ENCODE measurements around the gene ZFAND3. TPM values are rescaled to one million over a fixed set of nuclear protein-coding genes. Genes with fewer than 3 reads are reported as not detected.

ZFAND3 gene
- total and polyA plus RNA-seq, 2 of the 4 experiments (the other 2 are of a cell fraction), result 10.9 to 26.7 TPM

DNA sequence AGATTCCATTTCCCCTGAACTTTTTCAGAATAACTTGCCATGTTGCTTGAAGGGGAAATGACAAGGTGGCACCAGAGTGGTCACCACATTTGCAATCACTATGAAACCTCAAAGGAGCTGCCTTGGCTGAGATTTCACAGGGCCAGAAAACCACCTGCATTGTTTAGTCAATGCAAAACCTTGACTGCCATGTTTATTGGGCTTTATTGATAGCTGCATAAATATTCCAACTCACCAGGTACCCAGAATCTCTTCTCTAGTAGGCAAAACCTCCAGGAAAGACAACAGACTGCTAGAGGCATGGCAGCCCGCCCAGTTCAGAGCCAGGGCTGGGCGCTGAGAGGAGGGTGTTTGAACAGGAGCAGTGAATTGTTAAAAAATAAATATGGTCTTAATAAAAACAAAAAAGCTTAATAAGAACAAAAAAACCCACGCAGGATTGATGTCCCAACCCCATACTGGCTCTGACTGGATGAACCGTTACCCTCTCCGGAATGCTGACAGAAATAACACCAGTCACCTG, 375.6 kb downstream of the ZFAND3 start:
- no TSS peak for BruUV-seq (replicated peaks)
- in situ Hi-C loops (cut with MboI; ENCODE audit: low sequenced_read_pairs) (no loop called here), dilution Hi-C loops (cut with HindIII; ENCODE audit: low sequenced_read_pairs, unreplicated experiment) (no loop called here)

More for the DNA sequence above, 375.6 kb downstream of the ZFAND3 start:
- no peaks in the 10 kb centered on the region for H3K27me3 ChIP-seq (ENCODE audit: control insufficient read depth, insufficient read depth, low read length)
- no peak overlapping the region for H3K4me3 ChIP-seq (ENCODE audit: insufficient read depth, low read depth, low read length)
- no peak overlapping the region for H2AFZ ChIP-seq (replicated peaks; ENCODE audit: low read length, poor library complexity)
- no peak overlapping the region for H2AK9ac ChIP-seq (replicated peaks; ENCODE audit: low read depth, low read length, poor library complexity)
- no peak overlapping the region for H2AK5ac ChIP-seq (ENCODE audit: low read depth, low read length)
- no peak overlapping the region for H3K27ac ChIP-seq (ENCODE audit: insufficient read depth, low read length)
- H3K23ac ChIP-seq (ENCODE audit: low read depth, low read length), result no peak overlapping the region
- H3K4me1 ChIP-seq (ENCODE audit: control insufficient read depth, insufficient read depth, low read length), result no peaks in the 10 kb centered on the region
- DNase-seq, result no peak
- no peak for ATAC-seq (ENCODE audit: low read depth)
- no peak overlapping the region for H3K18ac ChIP-seq (ENCODE audit: low read depth, low read length)
- TF ChIP-seq, protein P1, sequence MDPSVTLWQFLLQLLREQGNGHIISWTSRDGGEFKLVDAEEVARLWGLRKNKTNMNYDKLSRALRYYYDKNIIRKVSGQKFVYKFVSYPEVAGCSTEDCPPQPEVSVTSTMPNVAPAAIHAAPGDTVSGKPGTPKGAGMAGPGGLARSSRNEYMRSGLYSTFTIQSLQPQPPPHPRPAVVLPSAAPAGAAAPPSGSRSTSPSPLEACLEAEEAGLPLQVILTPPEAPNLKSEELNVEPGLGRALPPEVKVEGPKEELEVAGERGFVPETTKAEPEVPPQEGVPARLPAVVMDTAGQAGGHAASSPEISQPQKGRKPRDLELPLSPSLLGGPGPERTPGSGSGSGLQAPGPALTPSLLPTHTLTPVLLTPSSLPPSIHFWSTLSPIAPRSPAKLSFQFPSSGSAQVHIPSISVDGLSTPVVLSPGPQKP (IDR thresholded peaks at IDR 0.05; ENCODE audit: borderline replicate concordance, low read depth, low read length), result no peak
- TF ChIP-seq NFE2L2 (IDR thresholded peaks at IDR 0.05; ENCODE audit: low read depth, low read length), result no peak
- TF ChIP-seq CEBPB (IDR thresholded peaks at IDR 0.05; ENCODE audit: low read depth, low read length), result no peak
- TF ChIP-seq RFX5 (IDR thresholded peaks at IDR 0.05; ENCODE audit: low read depth, low read length), result no peak
- TF ChIP-seq MAZ (IDR thresholded peaks at IDR 0.05; ENCODE audit: borderline replicate concordance, low read depth, low read length), result no peak
- TF ChIP-seq POLR2A (IDR thresholded peaks at IDR 0.05; ENCODE audit: low read depth, low read length), result no peak
- TF ChIP-seq CHD1 (IDR thresholded peaks at IDR 0.05; ENCODE audit: low read depth, low read length), result no peak
- TF ChIP-seq, protein P2, sequence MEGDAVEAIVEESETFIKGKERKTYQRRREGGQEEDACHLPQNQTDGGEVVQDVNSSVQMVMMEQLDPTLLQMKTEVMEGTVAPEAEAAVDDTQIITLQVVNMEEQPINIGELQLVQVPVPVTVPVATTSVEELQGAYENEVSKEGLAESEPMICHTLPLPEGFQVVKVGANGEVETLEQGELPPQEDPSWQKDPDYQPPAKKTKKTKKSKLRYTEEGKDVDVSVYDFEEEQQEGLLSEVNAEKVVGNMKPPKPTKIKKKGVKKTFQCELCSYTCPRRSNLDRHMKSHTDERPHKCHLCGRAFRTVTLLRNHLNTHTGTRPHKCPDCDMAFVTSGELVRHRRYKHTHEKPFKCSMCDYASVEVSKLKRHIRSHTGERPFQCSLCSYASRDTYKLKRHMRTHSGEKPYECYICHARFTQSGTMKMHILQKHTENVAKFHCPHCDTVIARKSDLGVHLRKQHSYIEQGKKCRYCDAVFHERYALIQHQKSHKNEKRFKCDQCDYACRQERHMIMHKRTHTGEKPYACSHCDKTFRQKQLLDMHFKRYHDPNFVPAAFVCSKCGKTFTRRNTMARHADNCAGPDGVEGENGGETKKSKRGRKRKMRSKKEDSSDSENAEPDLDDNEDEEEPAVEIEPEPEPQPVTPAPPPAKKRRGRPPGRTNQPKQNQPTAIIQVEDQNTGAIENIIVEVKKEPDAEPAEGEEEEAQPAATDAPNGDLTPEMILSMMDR (conservative IDR thresholded peaks at IDR 0.05; ENCODE audit: low read depth, low read length), result no peak
- no peak for TF ChIP-seq MXI1 (IDR thresholded peaks at IDR 0.05; ENCODE audit: borderline replicate concordance, low read depth, low read length)
- no peak for TF ChIP-seq SMC3 (IDR thresholded peaks at IDR 0.05; ENCODE audit: low read depth, low read length)
- no peak for TF ChIP-seq RCOR1 (IDR thresholded peaks at IDR 0.05; ENCODE audit: insufficient replicate concordance, low read length)
- TF ChIP-seq BHLHE40 (IDR thresholded peaks at IDR 0.05; ENCODE audit: low read depth, low read length), result no peak
- TF ChIP-seq FOS (IDR thresholded peaks at IDR 0.05; ENCODE audit: low read depth, low read length), result no peak
- TF ChIP-seq, protein P3, sequence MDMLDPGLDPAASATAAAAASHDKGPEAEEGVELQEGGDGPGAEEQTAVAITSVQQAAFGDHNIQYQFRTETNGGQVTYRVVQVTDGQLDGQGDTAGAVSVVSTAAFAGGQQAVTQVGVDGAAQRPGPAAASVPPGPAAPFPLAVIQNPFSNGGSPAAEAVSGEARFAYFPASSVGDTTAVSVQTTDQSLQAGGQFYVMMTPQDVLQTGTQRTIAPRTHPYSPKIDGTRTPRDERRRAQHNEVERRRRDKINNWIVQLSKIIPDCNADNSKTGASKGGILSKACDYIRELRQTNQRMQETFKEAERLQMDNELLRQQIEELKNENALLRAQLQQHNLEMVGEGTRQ (IDR thresholded peaks at IDR 0.05; ENCODE audit: low read depth, low read length), result no peak
- TF ChIP-seq MAFK (IDR thresholded peaks at IDR 0.05; ENCODE audit: low read depth, low read length), result no peak
- TF ChIP-seq RAD21 (IDR thresholded peaks at IDR 0.05; ENCODE audit: low read length), result no peak
- ChIA-PET POLR2A (ENCODE audit: unreplicated experiment) (no interaction called here), CTCF (no interaction called here)
- WGBS, 2 experiments (ENCODE audit: extremely low coverage in 2 of 2, insufficient read length in 1 of 2), result no CpG with 5 or more reads among the region's 5 CpGs
- H2BK15ac ChIP-seq (ENCODE audit: low read depth, low read length), result no peak overlapping the region
- no peaks in the 10 kb centered on the region for H3K9me3 ChIP-seq (ENCODE audit: control insufficient read depth, insufficient read depth, low read length)
- H3K9ac ChIP-seq (ENCODE audit: low read depth, low read length), result no peak overlapping the region
- H2BK5ac ChIP-seq (ENCODE audit: low read depth, low read length, poor library complexity, severe bottlenecking), result no peak overlapping the region
- no peak overlapping the region for H2BK120ac ChIP-seq (ENCODE audit: low read depth, low read length)
- H3K36me3 ChIP-seq (ENCODE audit: control insufficient read depth, insufficient read depth, low read length), result no peaks in the 10 kb centered on the region
- H3K56ac ChIP-seq (ENCODE audit: extremely low read depth, insufficient read depth, low read length), result no peak overlapping the region
- peaks cover 11% of the 10 kb centered on the region for H3K9me1 ChIP-seq (ENCODE audit: insufficient read depth, low read length)
- no peak overlapping the region for H4K5ac ChIP-seq (ENCODE audit: low read depth, low read length)
- no peak overlapping the region for H3K4ac ChIP-seq (ENCODE audit: low read depth, low read length)
- no peaks in the 10 kb centered on the region; a peak in 1 of 4 replicates for H3K79me1 ChIP-seq (ENCODE audit: low read depth in 1 of 2, low read length in 2 of 2)
- no peak overlapping the region for H3K4me2 ChIP-seq (ENCODE audit: low read depth, low read length)
- H4K8ac ChIP-seq (ENCODE audit: low read depth in 2 of 2, low read length in 2 of 2), result no peak overlapping the region
- no peaks in the 10 kb centered on the region; the same call in none of the 2 replicates for H4K20me1 ChIP-seq (ENCODE audit: insufficient read depth, low read length)
- H3K14ac ChIP-seq (replicated peaks; ENCODE audit: low read depth, low read length), result no peak overlapping the region
- intact Hi-C loops (cut with micrococcal nuclease), result no loop called here
- no peak overlapping the region for H2BK20ac ChIP-seq (ENCODE audit: low read depth, low read length)
- H4K91ac ChIP-seq (ENCODE audit: insufficient read depth, low read depth, low read length), result no peak overlapping the region

All from IMR-90 (cell line).